OCI-LY7 (cell line): Measurements from ENCODE around the gene HAND2. TPM values are rescaled to one million over a fixed set of nuclear protein-coding genes. Genes with fewer than 3 reads are reported as not detected.

Experiments used
- BruUV-seq: library from RNA; stranded (reverse); fragments of 400-500 nt; replicated peaks from 2 replicates; lab custom pipeline; 2021; lab: Mats Ljungman, UMichigan
- CTCF ChIA-PET: fragments of 300-600 bp; sonication (Branson Sonifier 250); formaldehyde crosslinking; loops from one replicate; lab custom pipeline; 2022; ENCODE audit warnings: antibody characterized with exemption; ENCODE audit not compliant: unreplicated experiment; lab: Charles Lee
- POLR2A ChIA-PET: fragments of 300-600 bp; sonication (Branson Sonifier 250); formaldehyde crosslinking; loops from one replicate; lab custom pipeline; 2022; ENCODE audit warnings: antibody characterized with exemption; lab: Charles Lee
- DNase-seq: peaks from one replicate; pipeline ENCODE4 v3.0.0-alpha.2; 2015; ENCODE audit warnings: low spot score
- H2AFZ ChIP-seq: fragments of 200-600 bp; sonication (generic), shearing (Covaris generic); 2 replicates; pipeline ENCODE4 v1.6.1; 2014; ENCODE audit warnings: mild to moderate bottlenecking, antibody characterized with exemption, low read length, moderate library complexity
- H3K27ac ChIP-seq: fragments of 200-600 bp; sonication (generic); 2 replicates; pipeline ENCODE4 v1.5.1; 2014; ENCODE audit warnings: mixed run types, low read depth, mild to moderate bottlenecking, moderate library complexity, low read length, inconsistent platforms; ENCODE audit not compliant: poor library complexity, severe bottlenecking
- H3K36me3 ChIP-seq: fragments of 200-600 bp; sonication (generic); 2 replicates; pipeline ENCODE4 v1.6.1; 2014; ENCODE audit warnings: mild to moderate bottlenecking, antibody characterized with exemption, low read length, moderate library complexity, mixed read lengths; ENCODE audit not compliant: insufficient read depth
- H3K4me1 ChIP-seq: fragments of 200-600 bp; sonication (generic); 2 replicates; pipeline ENCODE4 v1.5.1; 2014; ENCODE audit warnings: mild to moderate bottlenecking, low read length; ENCODE audit not compliant: insufficient read depth, poor library complexity, severe bottlenecking
- H3K4me2 ChIP-seq: fragments of 200-600 bp; sonication (generic); 2 replicates; pipeline ENCODE4 v1.6.1; 2014; ENCODE audit warnings: mild to moderate bottlenecking, low read length
- H3K4me3 ChIP-seq: fragments of 200-600 bp; sonication (generic); 2 replicates; pipeline ENCODE4 v1.5.1; 2014; ENCODE audit warnings: mild to moderate bottlenecking, low read depth, low read length; ENCODE audit not compliant: poor library complexity, severe bottlenecking
- H3K79me2 ChIP-seq: fragments of 200-600 bp; sonication (generic); 2 replicates; pipeline ENCODE4 v1.6.1; 2016; ENCODE audit warnings: low read depth, mild to moderate bottlenecking, low read length, moderate library complexity, mixed read lengths; ENCODE audit not compliant: insufficient read depth
- H3K9me2 ChIP-seq: fragments of 200-600 bp; sonication (generic); 2 replicates; pipeline ENCODE4 v1.6.1; 2016; ENCODE audit warnings: mild to moderate bottlenecking, low read length, mixed read lengths; ENCODE audit not compliant: insufficient read depth
- H3K9me3 ChIP-seq: fragments of 200-600 bp; sonication (generic); 2 replicates; pipeline ENCODE4 v1.6.1; 2014; ENCODE audit warnings: mild to moderate bottlenecking, mixed run types, low read length, mixed read lengths
- H4K20me1 ChIP-seq: fragments of 200-600 bp; sonication (generic); 2 replicates; pipeline ENCODE4 v1.6.1; 2014; ENCODE audit warnings: mild to moderate bottlenecking, antibody characterized with exemption, low read length, moderate library complexity, mixed read lengths; ENCODE audit not compliant: insufficient read depth
- EZH2phosphoT487 ChIP-seq: fragments of 200-600 bp; sonication (generic); IDR thresholded peaks from 2 replicates; pipeline ENCODE4 v1.6.1; 2018; ENCODE audit warnings: low read depth, borderline replicate concordance, mild to moderate bottlenecking, mixed run types, antibody characterized with exemption, low read length, moderate library complexity, mixed read lengths
- intact Hi-C: fragments of 100-400 bp; cut with micrococcal nuclease; formaldehyde crosslinking; loops from one replicate; pipeline ENCODE4 v1.10.0; 2022; ENCODE audit not compliant: unreplicated experiment
- total RNA-seq, 2 experiments: library from RNA; depleted of rRNA in 1 of 2; stranded (reverse); fragments of >200 nt in 1 of 2; shearing (Covaris generic) in 1 of 2; gene quantifications; 2 replicates each; pipeline ENCODE4 v1.2.3, GENCODE V29; 2014 to 2022
- TF ChIP-seq, protein P1 (sequence below): fragments of 200-600 bp; sonication (generic); conservative IDR thresholded peaks from 2 replicates; pipeline ENCODE4 v1.5.1; 2014; ENCODE audit warnings: mild to moderate bottlenecking, antibody characterized with exemption, low read length, moderate library complexity, mixed read lengths

HAND2 gene
- total RNA-seq, 2 experiments from 2014 or later = not detected

DNA sequence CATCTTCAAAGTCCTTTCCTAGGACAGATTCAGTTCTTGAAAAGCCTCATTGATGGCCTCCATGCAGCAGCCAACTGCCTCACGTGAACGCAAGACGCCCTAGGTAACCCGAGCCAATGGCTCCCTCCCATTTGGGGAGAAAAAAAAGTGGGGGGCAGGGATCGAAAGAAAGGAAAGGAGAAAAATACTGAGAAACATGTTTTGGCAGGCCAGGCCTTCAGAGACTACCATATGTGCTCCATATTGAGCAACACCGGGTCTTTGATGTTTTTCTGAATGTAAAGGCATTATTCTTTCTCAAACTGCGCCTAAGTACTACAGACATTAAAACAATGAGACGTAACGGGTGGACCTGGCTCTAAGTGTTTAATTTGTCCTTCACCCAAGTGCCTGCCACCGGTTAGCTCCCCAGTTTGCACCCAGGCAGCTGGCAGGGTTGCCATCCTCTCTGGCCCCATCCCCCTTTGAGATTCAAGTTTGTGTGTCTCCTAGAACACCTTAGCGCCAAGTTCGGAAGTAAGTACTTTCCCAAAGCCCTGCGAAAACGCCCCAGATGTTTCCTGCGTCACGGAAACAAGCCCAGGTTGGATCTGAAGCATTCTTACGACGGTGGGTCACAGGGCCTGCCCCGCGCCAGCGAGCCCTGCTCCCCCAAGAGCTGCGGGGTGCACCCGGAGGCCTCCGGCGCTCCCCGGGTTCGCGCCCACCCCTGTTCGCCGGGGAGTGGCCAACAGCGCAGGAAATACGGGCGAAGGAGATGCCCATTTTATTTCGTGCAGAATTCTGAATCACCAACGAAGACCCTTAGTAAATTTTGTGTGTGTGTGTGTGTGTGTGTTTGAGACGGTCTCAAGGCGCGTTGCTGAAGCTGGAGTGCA is 30.1 kb downstream of the HAND2 start:
- no peaks in the 10 kb centered on the region for H4K20me1 ChIP-seq
- H3K4me1 ChIP-seq = peaks cover 5% of the 10 kb centered on the region
- POLR2A ChIA-PET = interaction anchor here (0.9 kb wide), 1 partner anchor 36 kb away, joined by 3 read pairs; no protein-coding TSS in a partner anchor
- no peak overlapping the region for H3K4me3 ChIP-seq
- no peaks in the 10 kb centered on the region for H3K9me2 ChIP-seq
- no peak overlapping the region for H3K27ac ChIP-seq
- TF ChIP-seq, protein P1, sequence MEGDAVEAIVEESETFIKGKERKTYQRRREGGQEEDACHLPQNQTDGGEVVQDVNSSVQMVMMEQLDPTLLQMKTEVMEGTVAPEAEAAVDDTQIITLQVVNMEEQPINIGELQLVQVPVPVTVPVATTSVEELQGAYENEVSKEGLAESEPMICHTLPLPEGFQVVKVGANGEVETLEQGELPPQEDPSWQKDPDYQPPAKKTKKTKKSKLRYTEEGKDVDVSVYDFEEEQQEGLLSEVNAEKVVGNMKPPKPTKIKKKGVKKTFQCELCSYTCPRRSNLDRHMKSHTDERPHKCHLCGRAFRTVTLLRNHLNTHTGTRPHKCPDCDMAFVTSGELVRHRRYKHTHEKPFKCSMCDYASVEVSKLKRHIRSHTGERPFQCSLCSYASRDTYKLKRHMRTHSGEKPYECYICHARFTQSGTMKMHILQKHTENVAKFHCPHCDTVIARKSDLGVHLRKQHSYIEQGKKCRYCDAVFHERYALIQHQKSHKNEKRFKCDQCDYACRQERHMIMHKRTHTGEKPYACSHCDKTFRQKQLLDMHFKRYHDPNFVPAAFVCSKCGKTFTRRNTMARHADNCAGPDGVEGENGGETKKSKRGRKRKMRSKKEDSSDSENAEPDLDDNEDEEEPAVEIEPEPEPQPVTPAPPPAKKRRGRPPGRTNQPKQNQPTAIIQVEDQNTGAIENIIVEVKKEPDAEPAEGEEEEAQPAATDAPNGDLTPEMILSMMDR = no peak
- no peak for TF ChIP-seq EZH2phosphoT487
- H2AFZ ChIP-seq = no peak overlapping the region
- intact Hi-C loops = loop anchor here (10.0 kb wide), 1 partner anchor 625 kb away; no protein-coding TSS in a partner anchor
- H3K4me2 ChIP-seq = no peak overlapping the region
- no TSS peak for BruUV-seq
- CTCF ChIA-PET = no interaction called here
- no peaks in the 10 kb centered on the region for H3K36me3 ChIP-seq
- no peak for DNase-seq
- H3K9me3 ChIP-seq = no peaks in the 10 kb centered on the region
- no peaks in the 10 kb centered on the region for H3K79me2 ChIP-seq

DNA sequence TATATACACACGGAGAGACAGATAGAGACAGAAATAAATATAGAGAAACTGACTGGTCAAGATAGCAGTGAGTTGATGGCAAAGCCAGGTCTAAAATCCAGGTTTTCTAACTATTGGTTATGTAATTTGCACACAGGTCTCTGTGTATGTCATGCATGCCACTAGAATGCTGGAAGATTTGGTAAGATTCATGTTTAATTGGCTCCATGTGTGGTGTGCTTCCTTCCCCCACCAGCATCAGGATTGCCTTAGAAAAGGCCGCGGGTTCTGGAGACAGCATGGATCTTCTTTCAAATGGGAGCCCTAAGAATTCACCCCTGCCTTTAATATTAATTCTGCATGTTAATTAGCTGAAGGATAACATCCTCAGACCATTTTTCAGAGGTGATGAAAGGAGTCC is 31.3 kb downstream of the HAND2 start:
- H3K27ac ChIP-seq = no peak overlapping the region
- H3K4me1 ChIP-seq = peaks cover 5% of the 10 kb centered on the region
- POLR2A ChIA-PET = no interaction called here
- no peak overlapping the region for H3K4me3 ChIP-seq
- no peak for DNase-seq
- H3K79me2 ChIP-seq = no peaks in the 10 kb centered on the region
- no peaks in the 10 kb centered on the region for H4K20me1 ChIP-seq
- no TSS peak for BruUV-seq
- CTCF ChIA-PET = no interaction called here
- no peak for TF ChIP-seq EZH2phosphoT487
- TF ChIP-seq, protein P1 = no peak
- no peaks in the 10 kb centered on the region for H3K9me2 ChIP-seq
- intact Hi-C loops = no loop called here
- no peak overlapping the region for H2AFZ ChIP-seq
- H3K36me3 ChIP-seq = no peaks in the 10 kb centered on the region
- no peaks in the 10 kb centered on the region for H3K9me3 ChIP-seq
- H3K4me2 ChIP-seq = no peak overlapping the region

DNA sequence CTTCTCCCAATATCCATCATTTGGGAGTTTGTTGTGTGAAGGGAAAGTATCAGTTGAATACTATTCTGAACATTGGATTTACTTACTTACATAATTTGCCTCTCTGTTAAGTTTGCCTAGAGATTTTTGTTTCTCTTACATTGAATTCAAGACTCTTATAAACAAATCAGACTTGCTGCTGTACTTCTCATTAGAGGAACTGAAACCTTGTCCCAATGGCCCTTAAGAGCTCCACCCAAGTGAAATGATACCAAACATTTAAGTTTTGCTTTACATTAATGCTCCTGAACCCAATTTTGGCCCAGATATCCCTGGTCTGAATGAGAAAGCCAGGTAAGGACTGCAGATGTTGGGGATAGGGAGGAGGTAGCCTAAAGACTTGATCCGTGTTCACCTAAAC is 32.0 kb downstream of the HAND2 start:
- Histone ChIP-seq H3K4me1 (peaks cover 5% of the 10 kb centered on the region), H3K4me2 (no peak overlapping the region), H3K9me3 (no peaks in the 10 kb centered on the region), H3K4me3 (no peak overlapping the region), H3K79me2 (no peaks in the 10 kb centered on the region), H2AFZ (no peak overlapping the region), H3K9me2 (no peaks in the 10 kb centered on the region), H4K20me1 (no peaks in the 10 kb centered on the region), H3K36me3 (no peaks in the 10 kb centered on the region), H3K27ac (no peak overlapping the region)
- DNase-seq = peak; percentile 31
- CTCF ChIA-PET = no interaction called here
- intact Hi-C loops = no loop called here
- BruUV-seq = no TSS peak
- TF ChIP-seq, protein P1 = no peak
- TF ChIP-seq EZH2phosphoT487 = no peak
- POLR2A ChIA-PET = no interaction called here
